ENCODE data around the gene TAOK2.

Gene TAOK2

GRCh38 chr16:29963021-29963743 lies 10.5 kb upstream of the TAOK2 start:
- no peak for DNase-seq

- no peak for DNase-seq
Observed at GRCh38 chr16:29968205-29968604, 5.5 kb upstream of the TAOK2 start.

- no peak for DNase-seq
Observed at GRCh38 chr16:29971304-29971703, 2.4 kb upstream of the TAOK2 start.

GRCh38 chr16:29972500-29972899 lies 1.2 kb upstream of the TAOK2 start:
- no peak for DNase-seq

DNA sequence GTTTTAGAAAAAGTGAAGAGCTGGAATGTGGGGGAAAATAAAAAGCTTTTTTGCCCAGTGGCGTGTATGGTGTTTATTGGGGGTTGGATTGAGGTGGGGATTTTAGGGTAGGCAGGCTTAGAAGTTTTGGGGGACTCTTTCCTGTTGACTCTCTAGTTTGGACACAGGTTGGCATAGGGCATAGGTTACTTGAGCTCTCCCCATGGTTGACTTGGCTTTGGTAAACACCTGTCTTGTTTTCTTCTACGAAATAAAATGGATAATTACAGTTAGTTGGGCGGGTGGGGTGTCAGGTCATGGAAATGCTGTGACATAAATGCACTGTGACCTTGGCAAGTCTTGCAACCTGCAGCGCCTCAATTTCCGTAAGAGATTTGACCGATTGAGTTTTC lies 680 bp upstream of the TAOK2 start:
- DNase-seq = no peak

DNA sequence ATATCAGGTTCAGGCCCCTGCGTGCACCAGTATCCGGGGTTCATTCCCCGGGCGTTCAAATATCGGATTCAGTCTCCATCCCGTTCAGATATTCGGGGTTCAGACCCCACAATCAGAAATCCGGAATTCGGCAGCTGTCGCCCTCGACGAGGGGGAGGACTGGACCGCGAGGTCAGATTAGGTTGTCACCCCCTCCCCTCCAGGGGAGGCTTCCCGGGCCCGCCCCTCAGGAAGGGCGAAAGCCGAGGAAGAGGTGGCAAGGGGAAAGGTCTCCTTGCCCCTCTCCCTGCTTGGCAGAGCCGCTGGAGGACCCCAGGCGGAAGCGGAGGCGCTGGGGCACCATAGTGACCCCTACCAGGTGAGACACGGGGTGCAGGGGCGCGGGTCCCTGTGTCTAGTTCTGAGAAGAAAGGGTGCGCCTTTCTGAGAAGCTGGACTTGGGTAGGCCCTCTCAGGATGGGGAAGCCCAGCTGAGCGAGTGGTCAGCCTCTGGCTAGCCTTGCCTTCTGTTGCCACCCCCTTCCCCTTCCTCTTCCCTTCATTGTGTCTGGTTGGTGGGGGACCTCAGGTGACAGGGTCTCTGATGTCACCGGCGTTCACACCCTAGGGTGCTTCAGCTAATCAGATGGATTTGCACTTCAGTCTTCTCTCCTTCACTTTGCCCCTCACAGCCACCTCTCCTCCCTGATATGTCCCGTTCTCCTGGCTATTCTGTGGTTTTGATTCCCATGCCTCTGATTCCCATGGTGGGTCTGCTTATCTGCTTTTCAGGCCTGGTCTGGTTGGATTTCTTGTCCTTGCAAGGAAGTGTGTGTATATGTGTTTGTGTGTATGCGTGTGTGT lies 844 bp downstream of the TAOK2 start:
- no peak for DNase-seq

DNA sequence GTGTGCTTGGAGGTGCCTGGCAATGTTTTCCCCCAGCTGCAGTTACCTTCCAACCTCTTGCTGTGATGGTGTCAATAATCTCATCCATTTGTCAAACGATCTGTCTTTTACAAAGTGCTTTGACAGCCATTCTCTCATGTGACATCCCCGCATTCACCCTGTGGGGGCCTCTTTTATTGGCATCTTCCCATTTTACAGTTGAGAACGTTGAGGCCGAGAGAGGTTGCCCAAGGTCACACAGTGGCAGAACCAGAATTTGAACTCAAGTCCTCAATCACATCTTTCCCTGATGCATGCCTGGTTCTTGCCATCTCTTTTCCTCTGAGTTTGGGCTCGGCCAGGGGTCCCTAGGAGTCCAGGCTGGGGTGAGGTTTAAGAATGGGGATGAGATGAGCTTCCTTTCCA lies 1.5 kb downstream of the TAOK2 start:
- no peak for DNase-seq

GRCh38 chr16:29975811-29976511 lies 2.3 kb downstream of the TAOK2 start:
- DNase-seq = no peak

DNA sequence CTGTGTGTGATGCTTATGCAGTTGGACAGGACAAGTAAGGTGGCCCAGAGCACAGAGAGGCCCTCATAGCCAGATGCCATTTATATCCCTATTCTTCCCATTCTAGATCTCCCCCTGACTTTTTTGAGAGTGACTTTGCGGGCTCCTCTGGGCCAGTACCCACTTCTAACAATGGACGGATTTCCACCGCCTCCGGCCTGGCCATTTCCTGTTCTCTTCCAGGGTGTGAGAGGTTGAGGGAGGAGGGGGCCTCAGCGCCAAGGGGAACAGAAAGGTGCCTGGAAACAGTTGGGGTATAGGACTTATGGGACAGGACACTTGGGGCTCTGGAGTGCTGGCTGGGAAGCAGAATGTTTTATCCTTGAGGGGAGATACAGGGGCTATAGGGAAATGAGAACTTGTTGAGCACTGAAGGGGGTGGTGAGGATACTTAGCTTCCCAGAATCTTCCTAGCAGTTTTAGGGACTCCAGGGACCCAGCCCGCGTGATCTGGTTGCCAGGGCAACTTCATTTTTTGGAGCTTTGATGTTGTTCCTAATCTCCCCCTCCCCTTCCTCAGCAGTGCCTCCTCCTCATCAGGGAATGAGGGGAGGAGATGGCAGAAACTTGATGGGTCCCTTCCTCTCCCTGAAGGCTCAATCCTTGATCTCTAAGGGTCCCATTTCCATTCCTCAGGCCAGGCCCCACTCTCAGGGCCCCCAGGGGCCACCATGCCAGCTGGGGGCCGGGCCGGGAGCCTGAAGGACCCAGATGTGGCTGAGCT lies 3.6 kb downstream of the TAOK2 start:
- no peak for DNase-seq

GRCh38 chr16:29978081-29978480 lies 4.4 kb downstream of the TAOK2 start:
- no peak for DNase-seq

- no peak for DNase-seq
Observed at GRCh38 chr16:29978564-29979270, 5.0 kb downstream of the TAOK2 start.

DNA sequence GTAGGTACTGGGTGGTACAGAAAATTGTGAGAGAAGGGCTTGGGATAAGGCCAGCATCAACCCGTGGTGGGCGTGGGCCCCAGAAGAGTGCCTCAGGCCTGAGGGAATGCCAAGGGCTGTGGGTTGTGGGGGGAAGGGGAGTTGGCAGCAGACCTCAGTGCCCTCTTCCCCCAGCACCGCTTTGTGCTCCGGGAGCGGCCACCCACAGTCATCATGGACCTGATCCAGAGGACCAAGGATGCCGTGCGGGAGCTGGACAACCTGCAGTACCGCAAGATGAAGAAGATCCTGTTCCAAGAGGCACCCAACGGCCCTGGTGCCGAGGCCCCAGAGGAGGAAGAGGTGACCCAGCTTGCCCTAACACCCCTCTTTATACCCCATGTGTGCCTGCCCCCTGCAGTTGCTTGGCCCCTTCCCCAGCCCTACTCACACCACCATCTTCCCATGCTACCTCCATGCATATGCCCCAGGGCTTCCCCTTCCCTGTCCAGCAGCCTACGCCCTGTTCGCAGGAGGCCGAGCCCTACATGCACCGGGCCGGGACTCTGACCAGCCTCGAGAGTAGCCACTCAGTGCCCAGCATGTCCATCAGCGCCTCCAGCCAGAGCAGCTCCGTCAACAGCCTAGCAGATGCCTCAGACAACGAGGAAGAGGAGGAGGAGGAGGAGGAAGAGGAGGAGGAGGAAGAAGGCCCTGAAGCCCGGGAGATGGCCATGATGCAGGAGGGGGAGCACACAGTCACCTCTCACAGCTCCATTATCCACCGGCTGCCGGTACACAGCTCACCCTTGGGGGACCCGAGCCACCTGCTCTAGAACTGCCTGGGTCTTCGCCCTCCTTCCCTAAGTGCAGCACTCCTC lies 9.1 kb downstream of the TAOK2 start:
- no peak for DNase-seq

DNA sequence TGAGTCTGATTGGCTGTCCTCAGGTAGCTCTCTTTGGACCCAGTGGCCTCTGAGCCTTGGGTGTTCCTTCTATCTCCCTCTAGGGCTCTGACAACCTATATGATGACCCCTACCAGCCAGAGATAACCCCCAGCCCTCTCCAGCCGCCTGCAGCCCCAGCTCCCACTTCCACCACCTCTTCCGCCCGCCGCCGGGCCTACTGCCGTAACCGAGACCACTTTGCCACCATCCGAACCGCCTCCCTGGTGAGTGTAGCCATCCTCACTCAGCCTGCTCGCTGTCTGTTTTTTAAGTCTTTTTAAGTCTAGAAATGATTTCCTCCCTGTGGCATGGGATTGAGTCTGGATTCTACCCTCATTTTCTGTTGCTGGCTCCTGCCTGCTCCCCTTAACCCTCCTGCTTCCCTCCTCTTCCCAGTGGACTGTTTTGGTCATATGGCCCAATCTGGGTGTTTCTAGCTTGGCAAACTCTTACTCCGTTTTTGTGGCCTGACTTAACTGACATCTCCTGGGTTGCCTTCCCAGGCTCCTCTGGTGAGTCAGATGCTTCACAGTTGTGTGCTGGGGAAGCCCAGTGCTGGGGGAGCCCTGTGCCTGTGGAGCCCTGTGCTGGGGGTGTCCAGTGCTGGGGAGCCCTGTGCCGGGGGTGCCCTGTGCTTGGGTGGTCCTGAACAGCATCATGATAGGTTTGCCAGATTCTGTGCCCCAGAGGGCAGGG lies 9.9 kb downstream of the TAOK2 start:
- DNase-seq = no peak

DNA sequence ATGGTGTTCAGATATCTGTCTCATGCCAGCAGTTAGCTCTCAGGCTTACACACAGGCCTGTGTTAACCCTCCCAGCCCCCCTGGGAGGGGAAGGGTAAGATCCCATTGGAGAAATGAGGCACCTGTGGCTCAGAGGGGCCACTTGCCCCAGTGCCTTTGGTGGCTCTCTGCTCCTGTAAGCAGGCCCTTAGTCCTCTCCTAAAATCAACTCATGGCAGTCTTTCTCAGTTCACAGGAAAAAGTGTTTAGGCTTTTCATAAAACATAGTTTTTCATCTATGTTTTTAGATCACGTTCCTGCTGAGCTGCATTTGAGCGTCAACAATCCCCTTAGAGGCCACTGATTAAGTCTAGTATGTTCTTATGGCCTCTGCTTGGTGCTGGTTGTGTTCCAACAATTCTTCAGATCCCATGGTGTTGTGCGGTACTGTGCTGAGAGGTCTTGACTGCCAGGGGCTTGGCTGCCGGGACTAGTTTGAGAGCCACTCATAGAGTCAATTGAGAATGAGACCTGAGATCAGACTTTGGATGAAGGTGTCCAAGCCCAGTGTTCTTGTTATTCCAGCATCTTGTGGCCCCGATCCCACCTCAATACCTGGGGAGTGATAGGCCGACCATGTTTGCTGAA lies 10.6 kb downstream of the TAOK2 start:
- DNase-seq = no peak

DNA sequence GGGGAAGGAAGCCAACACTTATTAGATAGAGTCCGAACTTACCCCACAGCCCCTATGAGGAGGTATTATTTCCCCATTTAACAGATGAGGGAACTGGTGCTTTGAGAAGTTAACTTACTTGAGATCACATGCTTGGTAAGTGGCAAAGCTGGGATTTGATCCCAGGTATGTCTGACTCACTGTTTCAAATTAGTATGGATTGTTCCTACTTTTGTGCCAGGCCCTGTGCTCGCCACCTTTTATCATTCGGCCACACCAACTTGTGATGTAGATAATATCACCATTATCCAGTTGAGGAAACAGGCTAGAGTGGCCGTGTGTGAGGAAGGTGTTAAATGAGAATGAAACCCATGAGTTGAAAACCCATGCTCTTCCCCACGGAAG lies 11.1 kb downstream of the TAOK2 start:
- DNase-seq = no peak

- DNase-seq = no peak
Observed at GRCh38 chr16:29985271-29985811, 11.7 kb downstream of the TAOK2 start.

- no peak for DNase-seq
Observed at GRCh38 chr16:29986231-29986630, 12.6 kb downstream of the TAOK2 start.

DNA sequence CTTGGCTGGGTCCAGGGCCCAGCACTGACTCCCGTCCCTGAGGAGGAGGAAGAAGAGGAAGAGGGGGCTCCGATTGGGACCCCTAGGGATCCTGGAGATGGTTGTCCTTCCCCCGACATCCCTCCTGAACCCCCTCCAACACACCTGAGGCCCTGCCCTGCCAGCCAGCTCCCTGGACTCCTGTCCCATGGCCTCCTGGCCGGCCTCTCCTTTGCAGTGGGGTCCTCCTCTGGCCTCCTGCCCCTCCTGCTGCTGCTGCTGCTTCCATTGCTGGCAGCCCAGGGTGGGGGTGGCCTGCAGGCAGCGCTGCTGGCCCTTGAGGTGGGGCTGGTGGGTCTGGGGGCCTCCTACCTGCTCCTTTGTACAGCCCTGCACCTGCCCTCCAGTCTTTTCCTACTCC lies 13.3 kb downstream of the TAOK2 start:
- no peak for DNase-seq

- DNase-seq = no peak
Observed at GRCh38 chr16:29987371-29988085, 13.9 kb downstream of the TAOK2 start.

Measured in stimulated activated CD4-positive, alpha-beta T cell treated with anti-CD3 and anti-CD28 coated beads, Interleukin-2, amount 100 ng/mL, for 48 hours (primary cell).